Neural cell (in vitro differentiated cells): Measurements from ENCODE around the gene S1PR4.

Source experiments
- EZH2 ChIP-seq: fragments of 200-600, 300-800 bp; shearing (Covaris generic), sonication (generic); IDR thresholded peaks from 2 replicates; pipeline ENCODE4 v1.6.1; 2014; ENCODE audit warnings: antibody characterized with exemption, low read length, borderline replicate concordance, mild to moderate bottlenecking; ENCODE audit not compliant: insufficient read depth, poor library complexity, severe bottlenecking
- MXI1 ChIP-seq: fragments of 450-650 bp; conservative IDR thresholded peaks from 2 replicates; pipeline ENCODE4 v1.6.1; 2014; ENCODE audit warnings: antibody characterized with exemption, mild to moderate bottlenecking; ENCODE audit not compliant: poor library complexity, severe bottlenecking
- RAD21 ChIP-seq: fragments of 450-650 bp; conservative IDR thresholded peaks from 2 replicates; pipeline ENCODE4 v1.6.1; 2014; ENCODE audit warnings: antibody characterized with exemption, mild to moderate bottlenecking, moderate library complexity
- SMC3 ChIP-seq: fragments of 450-650 bp; conservative IDR thresholded peaks from 2 replicates; pipeline ENCODE4 v1.6.1; 2014; ENCODE audit warnings: antibody characterized with exemption, mild to moderate bottlenecking, moderate library complexity; ENCODE audit not compliant: poor library complexity
- TAF1 ChIP-seq: IDR thresholded peaks from 2 replicates; pipeline ENCODE4 v1.6.1; 2012; ENCODE audit warnings: low read depth
- TF ChIP-seq, protein P1 (sequence below): fragments of 450-650 bp; IDR thresholded peaks from 2 replicates; pipeline ENCODE4 v1.5.1; 2014; ENCODE audit warnings: antibody characterized with exemption, mild to moderate bottlenecking, moderate library complexity; ENCODE audit not compliant: poor library complexity, severe bottlenecking
- TF ChIP-seq, protein P2 (sequence below): IDR thresholded peaks from 2 replicates; pipeline ENCODE4 v1.6.1; 2012; ENCODE audit warnings: borderline replicate concordance

DNA sequence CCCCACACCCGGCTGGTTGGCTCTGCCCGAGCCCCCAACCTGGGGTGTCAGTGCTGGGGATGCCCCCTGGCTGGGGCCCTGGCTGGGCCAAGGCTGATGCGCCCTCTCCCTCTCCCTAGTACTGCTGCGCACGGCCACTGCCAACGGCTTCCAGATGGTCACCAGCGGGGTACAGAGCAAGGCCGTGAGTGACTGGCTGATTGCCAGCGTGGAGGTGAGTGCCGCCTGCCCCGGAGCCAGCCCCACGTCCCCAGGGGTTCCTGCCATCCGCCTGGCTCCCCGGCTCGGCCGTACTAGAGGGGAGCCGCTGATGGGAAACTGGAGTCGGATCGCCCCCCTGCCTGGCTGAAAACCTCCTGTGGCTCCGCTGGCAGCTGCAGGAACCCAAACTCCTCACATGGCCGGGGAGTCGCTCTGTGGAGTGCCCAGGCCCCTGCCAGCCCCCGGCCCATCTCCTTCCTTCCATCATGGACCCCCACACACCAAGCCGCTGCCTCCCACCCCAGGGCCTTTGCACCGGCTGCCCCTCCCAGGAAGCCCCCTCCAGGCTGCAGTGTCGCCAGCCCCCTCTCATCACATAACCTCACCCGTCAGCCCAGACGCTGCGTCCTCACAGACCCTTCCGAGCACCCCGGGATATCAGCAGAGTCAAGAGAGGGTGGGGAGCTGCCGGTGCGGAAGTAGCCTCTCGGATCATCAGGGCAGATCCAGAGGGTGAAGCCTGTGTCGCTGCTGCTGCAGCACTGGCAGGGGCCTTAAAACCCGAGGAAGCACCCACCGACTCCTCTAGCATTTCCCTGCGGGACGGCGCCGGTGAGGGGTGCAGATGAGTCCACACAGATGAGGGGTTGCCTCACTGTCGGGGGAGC is 17.7 kb downstream of the S1PR4 start:
- TF ChIP-seq, protein P1, sequence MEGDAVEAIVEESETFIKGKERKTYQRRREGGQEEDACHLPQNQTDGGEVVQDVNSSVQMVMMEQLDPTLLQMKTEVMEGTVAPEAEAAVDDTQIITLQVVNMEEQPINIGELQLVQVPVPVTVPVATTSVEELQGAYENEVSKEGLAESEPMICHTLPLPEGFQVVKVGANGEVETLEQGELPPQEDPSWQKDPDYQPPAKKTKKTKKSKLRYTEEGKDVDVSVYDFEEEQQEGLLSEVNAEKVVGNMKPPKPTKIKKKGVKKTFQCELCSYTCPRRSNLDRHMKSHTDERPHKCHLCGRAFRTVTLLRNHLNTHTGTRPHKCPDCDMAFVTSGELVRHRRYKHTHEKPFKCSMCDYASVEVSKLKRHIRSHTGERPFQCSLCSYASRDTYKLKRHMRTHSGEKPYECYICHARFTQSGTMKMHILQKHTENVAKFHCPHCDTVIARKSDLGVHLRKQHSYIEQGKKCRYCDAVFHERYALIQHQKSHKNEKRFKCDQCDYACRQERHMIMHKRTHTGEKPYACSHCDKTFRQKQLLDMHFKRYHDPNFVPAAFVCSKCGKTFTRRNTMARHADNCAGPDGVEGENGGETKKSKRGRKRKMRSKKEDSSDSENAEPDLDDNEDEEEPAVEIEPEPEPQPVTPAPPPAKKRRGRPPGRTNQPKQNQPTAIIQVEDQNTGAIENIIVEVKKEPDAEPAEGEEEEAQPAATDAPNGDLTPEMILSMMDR = no peak
- TF ChIP-seq TAF1 (no peak), RAD21 (no peak), MXI1 (no peak), EZH2 (no peak), SMC3 (no peak)
- TF ChIP-seq, protein P2, sequence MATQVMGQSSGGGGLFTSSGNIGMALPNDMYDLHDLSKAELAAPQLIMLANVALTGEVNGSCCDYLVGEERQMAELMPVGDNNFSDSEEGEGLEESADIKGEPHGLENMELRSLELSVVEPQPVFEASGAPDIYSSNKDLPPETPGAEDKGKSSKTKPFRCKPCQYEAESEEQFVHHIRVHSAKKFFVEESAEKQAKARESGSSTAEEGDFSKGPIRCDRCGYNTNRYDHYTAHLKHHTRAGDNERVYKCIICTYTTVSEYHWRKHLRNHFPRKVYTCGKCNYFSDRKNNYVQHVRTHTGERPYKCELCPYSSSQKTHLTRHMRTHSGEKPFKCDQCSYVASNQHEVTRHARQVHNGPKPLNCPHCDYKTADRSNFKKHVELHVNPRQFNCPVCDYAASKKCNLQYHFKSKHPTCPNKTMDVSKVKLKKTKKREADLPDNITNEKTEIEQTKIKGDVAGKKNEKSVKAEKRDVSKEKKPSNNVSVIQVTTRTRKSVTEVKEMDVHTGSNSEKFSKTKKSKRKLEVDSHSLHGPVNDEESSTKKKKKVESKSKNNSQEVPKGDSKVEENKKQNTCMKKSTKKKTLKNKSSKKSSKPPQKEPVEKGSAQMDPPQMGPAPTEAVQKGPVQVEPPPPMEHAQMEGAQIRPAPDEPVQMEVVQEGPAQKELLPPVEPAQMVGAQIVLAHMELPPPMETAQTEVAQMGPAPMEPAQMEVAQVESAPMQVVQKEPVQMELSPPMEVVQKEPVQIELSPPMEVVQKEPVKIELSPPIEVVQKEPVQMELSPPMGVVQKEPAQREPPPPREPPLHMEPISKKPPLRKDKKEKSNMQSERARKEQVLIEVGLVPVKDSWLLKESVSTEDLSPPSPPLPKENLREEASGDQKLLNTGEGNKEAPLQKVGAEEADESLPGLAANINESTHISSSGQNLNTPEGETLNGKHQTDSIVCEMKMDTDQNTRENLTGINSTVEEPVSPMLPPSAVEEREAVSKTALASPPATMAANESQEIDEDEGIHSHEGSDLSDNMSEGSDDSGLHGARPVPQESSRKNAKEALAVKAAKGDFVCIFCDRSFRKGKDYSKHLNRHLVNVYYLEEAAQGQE = no peak
